Stimulated activated CD4-positive, alpha-beta T cell treated with anti-CD3 and anti-CD28 coated beads, TNF-alpha, amount 100 ng/mL, for 48 hours (primary cell): ENCODE measurements around the gene KCNJ8.
"Not testable (repeated sequence)": the region's sequence is repeated elsewhere in the genome, so short reads cannot be mapped to it uniquely, and the experiment has no call there.

ENCODE experiments used
- DNase-seq, 3 donors: peaks; one replicate each; pipeline ENCODE4 v3.0.0-alpha.2; 2020; ENCODE audit warnings: low read depth in 3 of 3

KCNJ8 gene

DNA sequence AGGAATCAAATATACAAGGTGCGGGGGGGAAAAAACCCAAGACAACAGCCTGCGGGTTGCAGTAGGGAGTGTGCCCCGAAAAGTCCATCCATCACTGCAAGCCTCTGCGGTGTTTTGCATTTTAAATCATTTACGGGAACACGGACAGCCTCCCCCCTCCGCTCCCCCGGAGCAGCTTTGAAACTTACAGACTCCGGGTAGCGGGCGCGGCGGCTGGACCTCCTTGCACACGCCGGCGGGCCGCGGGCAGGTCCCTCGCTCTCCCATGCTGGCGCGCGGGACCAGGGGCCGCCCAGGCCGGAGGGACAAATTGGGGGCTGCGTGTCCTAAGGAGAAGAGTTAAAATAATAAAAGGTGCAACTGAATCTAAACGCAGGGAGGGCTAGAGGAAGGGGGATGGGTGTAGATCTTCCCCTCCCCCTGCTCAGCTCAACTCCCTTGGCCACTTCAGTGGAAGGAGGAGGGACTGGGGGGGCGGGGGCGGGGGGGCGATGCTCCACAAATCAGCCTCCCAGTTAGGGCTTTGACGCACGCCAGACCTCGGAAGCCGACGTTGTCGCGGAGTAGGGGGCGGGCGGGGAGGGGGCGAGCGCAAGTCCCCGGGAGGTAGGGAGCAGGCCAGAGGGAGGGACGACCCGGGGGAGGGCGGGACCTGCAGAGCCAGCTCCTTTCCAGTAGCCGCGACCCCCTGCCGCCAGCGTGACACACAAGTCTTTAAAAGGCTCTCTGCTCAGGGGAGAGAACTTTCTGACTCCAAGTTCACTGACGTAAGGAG lies at the start of gene KCNJ8:
Gene KCNJ8 (minus strand): TSS at position 349 of the 775 bp plus-strand sequence. CDS start 1,090 bp downstream, outside the sequence.
- no peak for DNase-seq

DNA sequence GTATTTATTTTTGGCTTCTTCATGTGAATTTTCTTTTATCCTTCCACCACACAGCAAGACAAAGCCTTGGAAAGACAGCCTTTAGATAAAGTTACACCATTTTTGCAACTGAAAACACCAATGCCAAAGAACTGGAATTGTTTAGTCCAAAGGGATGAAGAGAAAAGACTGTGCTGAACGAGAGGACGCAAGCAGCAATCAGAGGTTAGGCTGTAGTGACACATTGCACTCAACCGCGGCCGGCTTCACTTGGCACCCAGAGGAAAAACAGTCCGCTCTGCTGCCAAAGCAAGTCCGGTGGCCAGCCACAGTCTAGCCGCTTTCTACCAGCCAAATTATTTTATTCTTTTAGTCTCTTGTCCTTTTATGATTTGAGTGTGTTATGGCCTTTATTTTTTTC lies 49.1 kb upstream of the KCNJ8 start:
- DNase-seq, result no peak

GRCh38 chr12:21819678-21820077 lies 45.2 kb upstream of the KCNJ8 start:
- DNase-seq, result no peak

- DNase-seq, result no peak
These were observed 44.7 kb upstream of the KCNJ8 start for GRCh38 chr12:21819236-21819635.

DNA sequence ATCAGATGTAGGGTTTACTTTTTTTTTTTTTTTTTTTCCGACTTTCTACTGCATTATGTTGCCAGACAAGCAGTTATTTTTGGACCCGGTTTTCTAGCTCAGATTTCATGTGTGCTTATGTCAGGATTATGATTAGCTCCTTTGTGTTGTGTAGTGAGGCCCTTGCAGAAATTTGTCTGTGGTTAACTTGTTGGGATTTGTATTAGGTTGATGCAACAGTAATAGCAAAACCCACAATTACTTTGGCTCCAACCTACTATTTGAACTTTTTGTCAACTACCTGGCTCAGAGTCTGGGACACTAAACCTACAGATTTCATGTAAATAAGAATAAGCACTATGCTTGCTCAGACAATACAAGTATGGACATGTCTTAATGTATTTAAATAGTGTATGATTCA lies 44.1 kb upstream of the KCNJ8 start:
- DNase-seq, result no peak

DNA sequence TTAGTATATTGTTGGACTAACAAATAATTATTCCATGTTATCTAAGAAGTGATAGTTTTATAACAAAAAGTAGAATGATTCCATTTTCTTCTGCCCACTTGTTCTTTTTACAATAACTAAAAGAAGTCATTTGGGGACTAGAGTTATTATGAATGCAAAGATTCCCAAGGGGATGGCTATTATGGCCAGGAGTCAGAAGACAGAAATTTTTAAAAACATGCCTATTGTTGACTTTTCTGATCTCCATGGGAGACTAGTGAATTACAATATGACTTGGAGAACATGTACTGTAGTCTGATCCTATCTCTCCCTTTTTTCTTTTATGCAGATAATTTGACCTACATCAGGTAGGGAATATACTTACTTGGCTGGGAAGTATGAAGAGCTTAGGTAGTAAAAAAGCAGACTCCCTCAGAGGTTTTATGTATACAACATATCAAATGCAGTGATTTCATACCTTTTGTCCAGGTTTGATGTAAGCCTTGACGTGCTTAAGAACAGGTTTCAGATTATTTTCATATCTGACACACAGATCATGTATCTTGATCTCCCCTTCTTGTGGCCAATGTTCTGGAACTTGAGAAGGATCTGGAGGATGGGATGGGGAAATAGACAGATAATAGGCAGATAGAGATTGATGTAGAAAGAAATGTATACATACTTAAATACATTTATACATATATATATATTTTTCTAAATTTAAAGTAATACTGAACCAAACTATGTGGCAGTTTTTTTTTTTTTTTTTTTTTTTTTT lies 41.0 kb upstream of the KCNJ8 start:
- no peak for DNase-seq

DNA sequence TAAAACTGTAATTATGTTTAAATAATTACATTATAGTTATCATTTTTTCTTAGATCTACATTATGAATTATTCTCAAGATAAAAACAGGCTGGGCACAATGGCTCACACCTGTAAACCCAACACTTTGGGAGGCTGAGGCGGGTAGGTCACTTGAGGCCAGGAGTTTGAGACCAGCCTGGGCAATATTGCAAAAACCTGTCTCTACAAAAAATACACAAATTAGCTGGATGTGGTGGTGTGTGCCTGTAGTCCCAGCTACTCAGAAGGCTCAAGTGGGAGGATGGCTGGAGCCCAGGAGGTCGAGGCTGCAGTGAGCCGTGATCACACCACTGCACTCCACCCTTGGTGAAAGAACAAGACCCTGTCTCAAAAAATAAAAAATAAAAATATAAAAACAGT lies 40.3 kb upstream of the KCNJ8 start:
- DNase-seq, result no peak

GRCh38 chr12:21814327-21814726 lies 39.8 kb upstream of the KCNJ8 start:
- no peak for DNase-seq

GRCh38 chr12:21813751-21814150 lies 39.2 kb upstream of the KCNJ8 start:
- no peak for DNase-seq

DNA sequence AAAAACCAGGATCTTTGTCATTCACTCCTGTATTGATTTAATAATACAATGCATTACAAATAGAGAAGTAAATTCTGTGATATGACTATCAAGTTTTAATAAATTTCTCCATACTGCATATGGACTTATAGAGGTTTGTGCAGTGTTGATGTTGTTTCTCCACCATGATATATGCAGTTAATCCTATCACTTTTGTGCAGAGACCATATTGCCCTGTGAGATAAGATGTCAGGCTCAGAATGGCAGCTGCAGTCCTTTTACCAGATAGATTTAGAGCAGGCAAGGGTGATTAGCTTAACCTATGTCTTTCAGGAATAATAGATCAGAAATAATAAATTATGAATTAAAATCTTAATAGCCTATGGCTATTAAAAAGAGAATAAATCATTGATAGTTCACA lies 38.6 kb upstream of the KCNJ8 start:
- no peak for DNase-seq

- DNase-seq, result not testable (repeated sequence)
These were observed 37.8 kb upstream of the KCNJ8 start for GRCh38 chr12:21812340-21812739.

- no peak for DNase-seq
These were observed 34.6 kb upstream of the KCNJ8 start for GRCh38 chr12:21809100-21809499.

GRCh38 chr12:21806255-21806654 lies 31.7 kb upstream of the KCNJ8 start:
- DNase-seq, result no peak

- DNase-seq, result no peak
These were observed 27.2 kb upstream of the KCNJ8 start for GRCh38 chr12:21801522-21802288.

GRCh38 chr12:21800011-21800410 lies 25.5 kb upstream of the KCNJ8 start:
- no peak for DNase-seq

GRCh38 chr12:21797539-21797938 lies 23.0 kb upstream of the KCNJ8 start:
- no peak for DNase-seq

- DNase-seq, result no peak
These were observed 21.3 kb upstream of the KCNJ8 start for GRCh38 chr12:21795648-21796328.

DNA sequence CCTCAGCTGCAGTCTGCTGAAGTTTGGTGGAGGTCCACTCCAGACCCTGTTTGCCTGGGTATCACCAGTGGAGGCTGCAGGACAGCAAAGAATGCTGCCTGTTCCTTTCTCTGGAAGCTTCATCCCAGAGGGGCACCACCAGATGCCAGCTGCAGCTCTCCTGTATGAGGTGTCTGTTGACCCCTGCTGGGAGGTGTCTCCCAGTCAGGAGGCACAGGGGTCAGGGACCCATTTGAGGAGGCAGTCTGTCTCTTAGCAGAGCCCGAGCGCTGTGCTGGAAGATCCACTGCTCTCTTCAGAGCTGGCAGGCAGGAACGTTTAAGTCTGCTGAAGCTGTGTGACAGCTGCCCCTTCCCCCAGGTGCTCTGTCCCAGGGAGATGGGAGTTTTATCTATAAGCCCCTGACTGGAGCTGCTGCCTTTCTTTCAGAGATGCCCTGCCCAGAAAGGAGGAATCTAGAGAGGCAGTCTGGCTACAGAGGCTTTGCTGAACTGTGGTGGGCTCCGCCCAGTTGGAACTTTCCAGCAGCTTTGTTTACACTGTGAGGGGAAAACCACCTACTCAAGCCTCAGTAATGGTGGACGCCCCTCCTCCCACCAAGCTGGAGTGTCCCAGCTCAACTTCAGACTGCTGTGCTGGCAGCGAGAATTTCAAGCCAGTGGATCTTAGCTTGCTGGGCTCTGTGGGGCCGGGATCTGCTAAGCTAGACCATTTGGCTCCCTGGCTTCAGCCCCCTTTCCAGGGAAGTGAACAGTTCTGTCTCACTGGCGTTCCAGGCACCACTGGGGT lies 20.5 kb upstream of the KCNJ8 start:
- not testable (repeated sequence) for DNase-seq

- DNase-seq, result not testable (repeated sequence)
These were observed 15.2 kb upstream of the KCNJ8 start for GRCh38 chr12:21789687-21790086.

GRCh38 chr12:21788089-21788983 lies 13.8 kb upstream of the KCNJ8 start:
- no peak for DNase-seq
